Upper lobe of left lung (tissue), 6 donors: Measurements from ENCODE around the gene ASCC2. TPM values are rescaled to one million over a fixed set of nuclear protein-coding genes. Genes with fewer than 3 reads are reported as not detected.

Source experiments
- ATAC-seq, 2 donors: fragments of 200-7000 bp; cut with Tn5 transposase; one replicate each; pipeline ENCODE4 v1.9.1; 2022; ENCODE audit warnings: mild to moderate bottlenecking in 2 of 2, moderate library complexity in 2 of 2; ENCODE audit not compliant: low FRiP score in 2 of 2
- DNase-seq, 2 donors: peaks; one replicate each; pipeline ENCODE4 v3.0.0-alpha.2; 2019 to 2020
- H3K27ac ChIP-seq, 4 donors: fragments of 200-600 bp; sonication (generic); one replicate each; pipeline ENCODE4 v1.5.1; 2016 to 2019
- H3K27me3 ChIP-seq, 4 donors: fragments of 200-600 bp; sonication (generic); one replicate each; pipeline ENCODE4 v1.5.1; 2017 to 2019
- H3K36me3 ChIP-seq, 4 donors: fragments of 200-600 bp; sonication (generic); one replicate each; pipeline ENCODE4 v1.5.1; 2016 to 2019
- H3K4me1 ChIP-seq, 4 donors: fragments of 200-600 bp; sonication (generic); one replicate each; pipeline ENCODE4 v1.5.1; 2018 to 2019
- H3K4me3 ChIP-seq, 4 donors: fragments of 200-600 bp; sonication (generic); one replicate each; pipeline ENCODE4 v1.5.1; 2017 to 2019; ENCODE audit warnings: mild to moderate bottlenecking in 2 of 4, moderate library complexity in 1 of 4
- H3K9me3 ChIP-seq, 4 donors: fragments of 200-600 bp; sonication (generic); one replicate each; pipeline ENCODE4 v1.5.1; 2018 to 2019
- EP300 ChIP-seq, 4 donors: sonication (generic); formaldehyde crosslinking; IDR thresholded peaks; one replicate each; pipeline ENCODE4 v1.5.1; 2017; ENCODE audit warnings: antibody characterized with exemption in 4 of 4, control low read depth in 2 of 4
- POLR2A ChIP-seq, 4 donors: fragments of 450-650 bp; IDR thresholded peaks; one replicate each; pipeline ENCODE4 v1.5.1; 2016 to 2017; ENCODE audit warnings: antibody characterized with exemption in 4 of 4, mild to moderate bottlenecking in 2 of 4
- POLR2AphosphoS5 ChIP-seq, 2 donors: sonication (generic); formaldehyde crosslinking; IDR thresholded peaks; one replicate each; pipeline ENCODE4 v1.5.1; 2017; ENCODE audit warnings: antibody characterized with exemption in 2 of 2
- WGBS, 2 donors: methylation state at CpG; one replicate each; pipeline ENCODE4 v1.1.5; 2017 to 2018; 5-methylcytosine and 5-hydroxymethylcytosine counted together
- total RNA-seq, 6 donors: library from RNA; depleted of rRNA in 4 of 6; stranded (reverse); fragments of >200 nt in 4 of 6; gene quantifications; one replicate each; pipeline versions ENCODE4 v1.1.0 to v1.2.1, GENCODE V29; 2016 to 2021
- TF ChIP-seq, protein P1 (sequence below), 6 experiments: fragments of 450-650 bp in 4 of 6; fragments of 200-600 bp in 2 of 6; sonication (generic) in 2 of 6; IDR thresholded peaks; one replicate each; pipeline ENCODE4 v1.5.1; 2016 to 2019; ENCODE audit warnings: antibody characterized with exemption in 6 of 6
- donor health status: DM: no; HTN: no; CAD: no; lungs with moderate emphysema.
- donor health status: DM: no; HTN: yes; CAD: no; lungs with severe emphysema.

Gene ASCC2
- total RNA-seq, 6 donors from 2014 or later = 42.3 to 129 (median 64.3) TPM

DNA sequence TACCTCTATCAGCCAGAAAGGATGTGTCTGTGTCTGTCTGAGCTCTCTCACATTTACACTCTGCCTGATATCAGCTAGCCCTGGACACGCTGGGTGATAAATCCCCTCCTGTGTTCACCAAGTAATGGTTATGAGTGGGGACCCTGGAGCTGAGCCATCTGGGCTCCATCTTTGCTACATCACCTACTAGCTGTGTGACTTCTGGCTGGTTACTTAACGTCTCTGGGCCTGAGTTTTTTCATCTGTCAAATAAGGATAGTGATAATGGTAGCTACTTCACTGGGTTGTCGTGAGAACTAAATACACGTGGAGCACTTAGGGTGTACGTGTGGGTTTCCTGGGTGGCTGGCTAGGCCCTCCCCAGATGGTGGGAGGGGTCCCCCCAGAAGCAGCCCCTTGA lies 48.0 kb downstream of the ASCC2 start:
- no peak for ATAC-seq
- no peaks in the 10 kb centered on the region for H3K27me3 ChIP-seq
- 93 to 96% methylated on average over 5 of the region's 5 CpGs for WGBS, 2 donors

DNA sequence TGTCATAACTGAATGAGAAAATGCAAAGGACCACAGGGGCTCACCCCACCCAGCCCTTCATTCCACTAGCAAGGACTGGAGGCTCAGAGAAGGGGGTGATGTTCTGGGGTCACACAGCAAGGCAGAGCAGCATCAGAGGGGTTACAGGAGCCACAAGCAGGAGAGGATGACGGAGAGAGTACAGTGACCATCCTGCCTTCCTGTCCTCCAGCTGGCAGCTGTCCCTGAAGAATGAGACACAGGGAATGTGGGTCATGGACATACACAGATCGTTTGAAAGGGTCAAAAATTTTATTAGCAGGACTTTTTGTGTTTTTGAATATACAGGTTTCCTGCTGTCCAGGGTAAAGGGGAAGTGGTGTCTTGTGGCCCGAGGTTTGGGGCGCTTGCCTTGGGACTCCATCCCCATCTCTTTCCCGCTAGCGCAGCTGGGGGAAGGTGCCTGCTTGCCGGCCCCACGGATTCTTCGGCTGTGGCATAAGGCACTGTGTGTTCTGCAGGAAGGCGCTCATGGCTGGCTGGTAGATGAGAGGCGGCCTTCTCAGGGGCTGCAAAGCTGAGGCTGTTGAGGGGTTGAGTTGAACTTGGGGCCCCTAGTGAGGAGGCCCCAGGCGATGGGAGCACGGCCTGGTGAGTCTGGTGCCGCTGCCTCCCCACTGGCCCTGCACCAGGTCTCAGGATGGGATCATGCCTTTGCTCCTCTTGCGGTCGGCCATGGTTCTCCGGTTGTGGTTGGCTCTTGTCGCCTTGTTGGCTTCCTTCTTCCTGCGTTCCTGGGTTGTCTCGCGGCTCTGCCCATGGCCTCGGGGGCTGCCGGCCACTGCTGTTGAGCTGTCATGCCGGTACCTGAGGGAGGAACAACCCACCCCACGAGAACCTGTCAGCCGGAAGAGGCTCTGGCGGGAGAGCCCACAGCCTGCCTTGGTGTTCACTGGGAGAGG lies 49.5 kb downstream of the ASCC2 start:
- Histone ChIP-seq H3K27me3 (no peaks in the 10 kb centered on the region), H3K9me3 (no peaks in the 10 kb centered on the region), H3K4me3 (no peak overlapping the region), H3K4me1 (peaks cover 4 to 15% (median 11%) of the 10 kb centered on the region in 4 donors), H3K36me3 (peaks cover 30 to 65% (median 57%) of the 10 kb centered on the region in 4 donors), H3K27ac (no peak overlapping the region)
- 85 to 88% methylated on average over 26 to 27 of the region's 27 CpGs for WGBS, 2 donors
- ATAC-seq = no peak
- peak in 1 of 2 donors; percentile 66 for DNase-seq
- TF ChIP-seq, protein P1, sequence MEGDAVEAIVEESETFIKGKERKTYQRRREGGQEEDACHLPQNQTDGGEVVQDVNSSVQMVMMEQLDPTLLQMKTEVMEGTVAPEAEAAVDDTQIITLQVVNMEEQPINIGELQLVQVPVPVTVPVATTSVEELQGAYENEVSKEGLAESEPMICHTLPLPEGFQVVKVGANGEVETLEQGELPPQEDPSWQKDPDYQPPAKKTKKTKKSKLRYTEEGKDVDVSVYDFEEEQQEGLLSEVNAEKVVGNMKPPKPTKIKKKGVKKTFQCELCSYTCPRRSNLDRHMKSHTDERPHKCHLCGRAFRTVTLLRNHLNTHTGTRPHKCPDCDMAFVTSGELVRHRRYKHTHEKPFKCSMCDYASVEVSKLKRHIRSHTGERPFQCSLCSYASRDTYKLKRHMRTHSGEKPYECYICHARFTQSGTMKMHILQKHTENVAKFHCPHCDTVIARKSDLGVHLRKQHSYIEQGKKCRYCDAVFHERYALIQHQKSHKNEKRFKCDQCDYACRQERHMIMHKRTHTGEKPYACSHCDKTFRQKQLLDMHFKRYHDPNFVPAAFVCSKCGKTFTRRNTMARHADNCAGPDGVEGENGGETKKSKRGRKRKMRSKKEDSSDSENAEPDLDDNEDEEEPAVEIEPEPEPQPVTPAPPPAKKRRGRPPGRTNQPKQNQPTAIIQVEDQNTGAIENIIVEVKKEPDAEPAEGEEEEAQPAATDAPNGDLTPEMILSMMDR (IDR thresholded peaks at IDR 0.05) = no peak
- TF ChIP-seq POLR2AphosphoS5 (IDR thresholded peaks at IDR 0.05) = no peak
- TF ChIP-seq POLR2A (IDR thresholded peaks at IDR 0.05) = no peak
- TF ChIP-seq EP300 (IDR thresholded peaks at IDR 0.05) = no peak

More for the DNA sequence above, 48.0 kb downstream of the ASCC2 start:
- DNase-seq = no peak
- TF ChIP-seq EP300 (IDR thresholded peaks at IDR 0.05) (no peak), POLR2AphosphoS5 (IDR thresholded peaks at IDR 0.05) (no peak), POLR2A (IDR thresholded peaks at IDR 0.05) (no peak)
- TF ChIP-seq, protein P1 (IDR thresholded peaks at IDR 0.05) = no peak
- Histone ChIP-seq H3K9me3 (no peaks in the 10 kb centered on the region), H3K4me1 (peaks cover under 1 to 4% (median 2%) of the 10 kb centered on the region in 4 donors), H3K36me3 (peaks cover 32 to 76% (median 63%) of the 10 kb centered on the region in 4 donors), H3K4me3 (no peak overlapping the region), H3K27ac (no peak overlapping the region)

DNA sequence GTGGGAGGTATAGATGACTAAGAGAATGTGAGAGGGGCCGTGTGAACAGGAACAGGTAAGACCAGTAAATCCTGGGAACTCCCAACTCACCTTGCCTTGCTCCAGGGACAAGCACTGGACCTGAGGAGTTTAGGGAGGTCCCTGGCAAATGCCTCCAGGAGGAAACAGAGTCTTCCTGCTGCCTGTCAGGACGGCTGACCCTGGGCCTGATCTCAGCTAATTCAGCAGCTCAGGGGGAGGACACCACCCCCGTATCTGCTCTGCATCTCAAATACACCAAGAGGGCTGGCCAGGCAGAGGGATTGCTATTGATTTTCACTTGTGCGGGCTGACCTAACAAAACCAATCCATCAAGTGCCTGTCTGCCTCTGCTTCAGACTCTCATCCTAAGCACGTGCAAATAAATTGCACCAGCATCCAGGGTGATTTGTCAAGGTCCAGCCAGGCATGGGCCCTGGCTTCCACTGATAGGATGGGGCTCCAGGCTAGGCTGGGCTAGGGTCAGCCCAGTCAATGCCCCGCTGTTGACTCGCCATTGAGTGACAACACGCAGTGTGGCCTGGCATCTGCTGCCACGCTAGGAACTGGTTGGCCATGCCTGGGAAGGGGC lies 50.6 kb downstream of the ASCC2 start:
- DNase-seq (no peak), ATAC-seq (no peak)
- Histone ChIP-seq H3K9me3 (no peaks in the 10 kb centered on the region), H3K27me3 (no peaks in the 10 kb centered on the region), H3K36me3 (peaks cover 21 to 53% (median 46%) of the 10 kb centered on the region in 4 donors), H3K27ac (no peak overlapping the region), H3K4me3 (no peak overlapping the region), H3K4me1 (peaks cover 4 to 15% (median 11%) of the 10 kb centered on the region in 4 donors)
- WGBS, 2 donors = 67 to 69% methylated on average over 8 to 9 of the region's 9 CpGs
- no peak for TF ChIP-seq POLR2A (IDR thresholded peaks at IDR 0.05)
- TF ChIP-seq POLR2AphosphoS5 (IDR thresholded peaks at IDR 0.05) = no peak
- no peak for TF ChIP-seq EP300 (IDR thresholded peaks at IDR 0.05)
- TF ChIP-seq, protein P1 (IDR thresholded peaks at IDR 0.05) = no peak

DNA sequence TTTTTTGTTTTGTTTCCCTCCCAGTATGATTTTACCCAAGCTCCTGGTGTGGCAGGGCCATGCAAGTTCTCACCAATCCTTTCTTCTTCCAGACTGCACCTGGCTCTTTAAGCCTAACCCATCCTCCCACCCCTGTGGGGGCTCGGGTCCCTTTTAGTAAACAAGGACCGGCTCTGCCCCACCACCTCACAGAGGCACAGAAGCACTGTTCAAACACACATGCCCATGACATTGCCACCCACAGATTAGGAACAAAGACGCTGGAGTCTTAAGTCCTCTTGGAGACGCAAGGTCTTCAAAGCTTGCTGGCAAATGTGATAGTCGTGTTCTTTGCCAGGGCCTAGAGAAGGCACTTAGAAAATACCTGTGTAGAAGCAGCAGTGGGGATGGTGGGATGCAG lies 52.0 kb downstream of the ASCC2 start:
- Histone ChIP-seq H3K27me3 (no peaks in the 10 kb centered on the region), H3K4me3 (no peak overlapping the region), H3K27ac (no peak overlapping the region), H3K9me3 (no peaks in the 10 kb centered on the region), H3K4me1 (peaks cover 4 to 21% (median 18%) of the 10 kb centered on the region in 4 donors), H3K36me3 (peaks cover 14 to 39% (median 32%) of the 10 kb centered on the region in 4 donors)
- ATAC-seq = no peak
- WGBS, 2 donors = 53 to 56% methylated on average over 2 to 5 of the region's 5 CpGs
- no peak for DNase-seq
- TF ChIP-seq, protein P1 (IDR thresholded peaks at IDR 0.05) = no peak
- no peak for TF ChIP-seq POLR2A (IDR thresholded peaks at IDR 0.05)
- TF ChIP-seq EP300 (IDR thresholded peaks at IDR 0.05) = no peak
- TF ChIP-seq POLR2AphosphoS5 (IDR thresholded peaks at IDR 0.05) = no peak
